OCI-LY7 (cell line): Measurements from ENCODE around the gene SAE1. TPM values are rescaled to one million over a fixed set of nuclear protein-coding genes. Genes with fewer than 3 reads are reported as not detected.
A peak's percentile ranks its signal among the peaks of the same experiment; 100 is the strongest.

Source experiments
- BruUV-seq: library from RNA; stranded (reverse); fragments of 400-500 nt; replicated peaks from 2 replicates; lab custom pipeline; 2021; lab: Mats Ljungman, UMichigan
- CTCF ChIA-PET: fragments of 300-600 bp; sonication (Branson Sonifier 250); formaldehyde crosslinking; loops from one replicate; lab custom pipeline; 2022; ENCODE audit warnings: antibody characterized with exemption; ENCODE audit not compliant: unreplicated experiment; lab: Charles Lee
- POLR2A ChIA-PET: fragments of 300-600 bp; sonication (Branson Sonifier 250); formaldehyde crosslinking; loops from one replicate; lab custom pipeline; 2022; ENCODE audit warnings: antibody characterized with exemption; lab: Charles Lee
- DNase-seq: peaks from one replicate; pipeline ENCODE4 v3.0.0-alpha.2; 2015; ENCODE audit warnings: low spot score
- H2AFZ ChIP-seq: fragments of 200-600 bp; sonication (generic), shearing (Covaris generic); 2 replicates; pipeline ENCODE4 v1.6.1; 2014; ENCODE audit warnings: mild to moderate bottlenecking, antibody characterized with exemption, low read length, moderate library complexity
- H3K27ac ChIP-seq: fragments of 200-600 bp; sonication (generic); 2 replicates; pipeline ENCODE4 v1.5.1; 2014; ENCODE audit warnings: mixed run types, low read depth, mild to moderate bottlenecking, moderate library complexity, low read length, inconsistent platforms; ENCODE audit not compliant: poor library complexity, severe bottlenecking
- H3K36me3 ChIP-seq: fragments of 200-600 bp; sonication (generic); 2 replicates; pipeline ENCODE4 v1.6.1; 2014; ENCODE audit warnings: mild to moderate bottlenecking, antibody characterized with exemption, low read length, moderate library complexity, mixed read lengths; ENCODE audit not compliant: insufficient read depth
- H3K4me1 ChIP-seq: fragments of 200-600 bp; sonication (generic); 2 replicates; pipeline ENCODE4 v1.5.1; 2014; ENCODE audit warnings: mild to moderate bottlenecking, low read length; ENCODE audit not compliant: insufficient read depth, poor library complexity, severe bottlenecking
- H3K4me2 ChIP-seq: fragments of 200-600 bp; sonication (generic); 2 replicates; pipeline ENCODE4 v1.6.1; 2014; ENCODE audit warnings: mild to moderate bottlenecking, low read length
- H3K4me3 ChIP-seq: fragments of 200-600 bp; sonication (generic); 2 replicates; pipeline ENCODE4 v1.5.1; 2014; ENCODE audit warnings: mild to moderate bottlenecking, low read depth, low read length; ENCODE audit not compliant: poor library complexity, severe bottlenecking
- H3K79me2 ChIP-seq: fragments of 200-600 bp; sonication (generic); 2 replicates; pipeline ENCODE4 v1.6.1; 2016; ENCODE audit warnings: low read depth, mild to moderate bottlenecking, low read length, moderate library complexity, mixed read lengths; ENCODE audit not compliant: insufficient read depth
- H3K9me2 ChIP-seq: fragments of 200-600 bp; sonication (generic); 2 replicates; pipeline ENCODE4 v1.6.1; 2016; ENCODE audit warnings: mild to moderate bottlenecking, low read length, mixed read lengths; ENCODE audit not compliant: insufficient read depth
- H3K9me3 ChIP-seq: fragments of 200-600 bp; sonication (generic); 2 replicates; pipeline ENCODE4 v1.6.1; 2014; ENCODE audit warnings: mild to moderate bottlenecking, mixed run types, low read length, mixed read lengths
- H4K20me1 ChIP-seq: fragments of 200-600 bp; sonication (generic); 2 replicates; pipeline ENCODE4 v1.6.1; 2014; ENCODE audit warnings: mild to moderate bottlenecking, antibody characterized with exemption, low read length, moderate library complexity, mixed read lengths; ENCODE audit not compliant: insufficient read depth
- CTCF ChIP-seq: fragments of 200-600 bp; sonication (generic); conservative IDR thresholded peaks from 2 replicates; pipeline ENCODE4 v1.5.1; 2014; ENCODE audit warnings: mild to moderate bottlenecking, antibody characterized with exemption, low read length, moderate library complexity, mixed read lengths
- EZH2phosphoT487 ChIP-seq: fragments of 200-600 bp; sonication (generic); IDR thresholded peaks from 2 replicates; pipeline ENCODE4 v1.6.1; 2018; ENCODE audit warnings: low read depth, borderline replicate concordance, mild to moderate bottlenecking, mixed run types, antibody characterized with exemption, low read length, moderate library complexity, mixed read lengths
- intact Hi-C: fragments of 100-400 bp; cut with micrococcal nuclease; formaldehyde crosslinking; loops from one replicate; pipeline ENCODE4 v1.10.0; 2022; ENCODE audit not compliant: unreplicated experiment
- total RNA-seq, 2 experiments: library from RNA; depleted of rRNA in 1 of 2; stranded (reverse); fragments of >200 nt in 1 of 2; shearing (Covaris generic) in 1 of 2; gene quantifications; 2 replicates each; pipeline ENCODE4 v1.2.3, GENCODE V29; 2014 to 2022

The SAE1 gene
- total RNA-seq, 2 experiments from 2014 or later: 144 to 165 TPM

GRCh38 chr19:47228937-47229675 lies 98.5 kb downstream of the SAE1 start:
- Histone ChIP-seq H3K4me1 (peaks cover 60% of the 10 kb centered on the region), H3K4me3 (peak overlapping the region; percentile 90), H3K27ac (peak overlapping the region; percentile 97), H3K4me2 (peak overlapping the region; percentile 99), H3K36me3 (peaks cover 6% of the 10 kb centered on the region; the same call in 1 of the 2 replicates), H4K20me1 (no peaks in the 10 kb centered on the region), H2AFZ (no peak overlapping the region; the same call in 1 of the 2 replicates), H3K9me3 (no peaks in the 10 kb centered on the region), H3K79me2 (no peaks in the 10 kb centered on the region), H3K9me2 (no peaks in the 10 kb centered on the region)
- intact Hi-C loops: no loop called here
- POLR2A ChIA-PET: interaction anchor here (1.0 kb wide), 1 partner anchor 13 kb away, joined by 3 read pairs; no protein-coding TSS in a partner anchor
- TF ChIP-seq EZH2phosphoT487 (no peak), CTCF (no peak)
- peak; percentile 42 for DNase-seq
- no TSS peak for BruUV-seq
- CTCF ChIA-PET: interaction anchor here (1.1 to 1.2 kb wide), 2 partner anchors 18 to 20 kb away, joined by 3 read pairs; no protein-coding TSS in a partner anchor

GRCh38 chr19:47229676-47230053 lies 99.0 kb downstream of the SAE1 start:
- no peaks in the 10 kb centered on the region for H4K20me1 ChIP-seq
- peak overlapping the region; percentile 99 for H3K4me2 ChIP-seq
- H3K79me2 ChIP-seq: no peaks in the 10 kb centered on the region
- peak overlapping the region; percentile 90 for H3K4me3 ChIP-seq
- peaks cover 6% of the 10 kb centered on the region; the same call in 1 of the 2 replicates for H3K36me3 ChIP-seq
- POLR2A ChIA-PET: interaction anchor here (1.0 kb wide), 1 partner anchor 14 kb away, joined by 3 read pairs; no protein-coding TSS in a partner anchor
- H3K4me1 ChIP-seq: peaks cover 60% of the 10 kb centered on the region
- peak overlapping the region; percentile 97 for H3K27ac ChIP-seq
- H3K9me3 ChIP-seq: no peaks in the 10 kb centered on the region
- intact Hi-C loops: no loop called here
- no peaks in the 10 kb centered on the region for H3K9me2 ChIP-seq
- peak overlapping the region; percentile 59; the same call in 1 of the 2 replicates for H2AFZ ChIP-seq
- no TSS peak for BruUV-seq
- CTCF ChIA-PET: interaction anchor here (1.1 to 1.2 kb wide), 2 partner anchors 19 to 20 kb away, joined by 3 read pairs; no protein-coding TSS in a partner anchor
- peak; percentile 61 for DNase-seq
- TF ChIP-seq EZH2phosphoT487: no peak
- no peak for TF ChIP-seq CTCF
